Bronchial epithelial cell (primary cell): ENCODE results near the gene GOT1. TPM values are rescaled to one million over a fixed set of nuclear protein-coding genes. Genes with fewer than 3 reads are reported as not detected.

Experiments used
- DNase-seq: peaks from one replicate; pipeline ENCODE4 v3.0.0-alpha.2; 2010; ENCODE audit warnings: low read depth
- FAIRE-seq: peaks from 2 replicates; lab custom pipeline; 2011; peaks lifted over from hg19 to GRCh38; lab: Jason Lieb, UNC
- H3K27me3 ChIP-seq: 2 replicates; pipeline ENCODE4 v1.5.1; 2011; ENCODE audit warnings: low read length; ENCODE audit not compliant: control insufficient read depth, insufficient read depth
- H3K36me3 ChIP-seq: 2 replicates; pipeline ENCODE4 v1.5.1; 2011; ENCODE audit warnings: low read length; ENCODE audit not compliant: control insufficient read depth, insufficient read depth
- H3K4me3 ChIP-seq: 2 replicates; pipeline ENCODE4 v1.5.1; 2011; ENCODE audit warnings: mild to moderate bottlenecking, low read depth, low read length, control low read depth
- CTCF ChIP-seq: IDR thresholded peaks from 2 replicates; pipeline ENCODE4 v1.5.1; 2011; ENCODE audit warnings: mild to moderate bottlenecking, moderate library complexity, low read length, control low read depth, inconsistent platforms; ENCODE audit not compliant: insufficient read depth, severe bottlenecking
- total RNA-seq: library from RNA; depleted of rRNA; stranded (reverse); fragments of >200 nt; gene quantifications from 2 replicates; pipeline ENCODE4 v1.2.1, GENCODE V29; 2014

GOT1 gene
- total RNA-seq, 1 donor from 2014 or later: 67.9 TPM

GRCh38 chr10:99425204-99425603, 5.2 kb downstream of the GOT1 start:
- no peak for TF ChIP-seq CTCF
- H3K36me3 ChIP-seq: peaks cover 15% of the 10 kb centered on the region
- no peak for DNase-seq

GRCh38 chr10:99424656-99425055, 5.8 kb downstream of the GOT1 start:
- TF ChIP-seq CTCF: no peak
- FAIRE-seq: no peak
- peaks cover 17% of the 10 kb centered on the region for H3K36me3 ChIP-seq

More at GRCh38 chr10:99425204-99425603, 5.2 kb downstream of the GOT1 start:
- H3K27me3 ChIP-seq: no peaks in the 10 kb centered on the region
- H3K4me3 ChIP-seq: no peak overlapping the region
- no peak for FAIRE-seq

GRCh38 chr10:99422529-99423096, 7.8 kb downstream of the GOT1 start:
- FAIRE-seq: no peak
- H3K4me3 ChIP-seq: no peak overlapping the region
- TF ChIP-seq CTCF: no peak
- no peaks in the 10 kb centered on the region for H3K27me3 ChIP-seq
- H3K36me3 ChIP-seq: peaks cover 19% of the 10 kb centered on the region
- no peak for DNase-seq

More at GRCh38 chr10:99424656-99425055, 5.8 kb downstream of the GOT1 start:
- DNase-seq: no peak
- Histone ChIP-seq H3K4me3 (no peak overlapping the region), H3K27me3 (no peaks in the 10 kb centered on the region)

- no peak for TF ChIP-seq CTCF
Observed at GRCh38 chr10:99421233-99421739, 9.1 kb downstream of the GOT1 start.

GRCh38 chr10:99419688-99420087, 10.7 kb downstream of the GOT1 start:
- no peak overlapping the region for H3K4me3 ChIP-seq
- DNase-seq: no peak
- peaks cover 14% of the 10 kb centered on the region for H3K36me3 ChIP-seq
- H3K27me3 ChIP-seq: no peaks in the 10 kb centered on the region
- FAIRE-seq: no peak
- TF ChIP-seq CTCF: no peak

More at GRCh38 chr10:99421233-99421739, 9.1 kb downstream of the GOT1 start:
- DNase-seq (no peak), FAIRE-seq (no peak)
- Histone ChIP-seq H3K36me3 (peaks cover 17% of the 10 kb centered on the region), H3K27me3 (no peaks in the 10 kb centered on the region), H3K4me3 (no peak overlapping the region)
